ENCODE measurements around the gene OR2AG2. TPM values are rescaled to one million over a fixed set of nuclear protein-coding genes. Genes with fewer than 3 reads are reported as not detected.

OR2AG2 gene
- total RNA-seq, 1 donor from 2014 or later, result 0.47 TPM

DNA sequence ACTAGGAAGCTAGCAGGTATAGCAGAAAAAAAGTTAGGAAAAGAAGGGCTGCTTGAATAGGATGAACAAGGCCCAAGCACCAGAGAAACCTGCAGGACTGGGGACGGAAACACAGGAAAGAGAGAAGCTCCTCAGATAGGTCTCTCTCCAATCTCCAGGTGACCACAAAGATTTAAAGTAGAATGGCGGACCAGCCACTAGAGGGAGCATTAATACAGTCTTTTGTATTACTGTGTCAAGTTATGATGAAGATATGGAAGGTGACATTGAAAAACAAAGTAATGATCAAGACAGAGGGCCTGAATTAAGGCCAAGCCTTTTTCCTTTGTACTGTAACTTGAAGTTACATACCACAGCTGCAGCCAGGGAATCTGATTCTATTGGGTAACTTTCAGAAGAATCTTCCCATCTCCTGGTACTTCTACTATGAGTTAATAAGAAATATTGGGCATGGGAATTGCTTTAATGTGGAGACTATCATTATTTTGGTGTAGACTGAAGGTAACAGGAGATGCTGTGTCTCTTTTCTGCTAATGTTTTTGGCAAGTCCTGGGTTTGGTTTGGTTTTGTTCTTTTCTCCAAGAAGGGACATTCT lies 33.8 kb downstream of the OR2AG2 start:
- DNase-seq, result no peak

GRCh38 chr11:6736495-6737121 lies 35.2 kb downstream of the OR2AG2 start:
- DNase-seq, result no peak

- DNase-seq, result no peak
These were observed 36.5 kb downstream of the OR2AG2 start for GRCh38 chr11:6735306-6735705.

DNA sequence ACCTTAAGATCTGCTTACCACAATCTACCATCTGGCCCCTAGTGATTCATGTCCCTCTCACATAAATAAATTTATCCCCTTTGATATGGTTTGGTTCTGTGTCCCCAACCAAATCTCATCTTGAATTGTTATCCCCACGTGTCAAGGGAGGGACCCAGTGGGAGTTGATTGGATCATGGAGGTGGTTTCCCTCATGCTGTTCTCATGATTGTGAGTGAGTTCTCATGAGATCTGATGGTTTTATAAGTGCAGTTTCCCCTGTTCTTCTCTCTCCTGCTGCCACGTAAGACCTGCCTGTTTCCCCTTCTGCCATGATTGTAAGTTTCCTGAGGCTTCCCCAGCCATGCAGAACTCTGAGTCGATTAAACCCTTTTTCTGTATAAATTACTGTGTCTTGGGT lies 37.2 kb downstream of the OR2AG2 start:
- no peak for DNase-seq

DNA sequence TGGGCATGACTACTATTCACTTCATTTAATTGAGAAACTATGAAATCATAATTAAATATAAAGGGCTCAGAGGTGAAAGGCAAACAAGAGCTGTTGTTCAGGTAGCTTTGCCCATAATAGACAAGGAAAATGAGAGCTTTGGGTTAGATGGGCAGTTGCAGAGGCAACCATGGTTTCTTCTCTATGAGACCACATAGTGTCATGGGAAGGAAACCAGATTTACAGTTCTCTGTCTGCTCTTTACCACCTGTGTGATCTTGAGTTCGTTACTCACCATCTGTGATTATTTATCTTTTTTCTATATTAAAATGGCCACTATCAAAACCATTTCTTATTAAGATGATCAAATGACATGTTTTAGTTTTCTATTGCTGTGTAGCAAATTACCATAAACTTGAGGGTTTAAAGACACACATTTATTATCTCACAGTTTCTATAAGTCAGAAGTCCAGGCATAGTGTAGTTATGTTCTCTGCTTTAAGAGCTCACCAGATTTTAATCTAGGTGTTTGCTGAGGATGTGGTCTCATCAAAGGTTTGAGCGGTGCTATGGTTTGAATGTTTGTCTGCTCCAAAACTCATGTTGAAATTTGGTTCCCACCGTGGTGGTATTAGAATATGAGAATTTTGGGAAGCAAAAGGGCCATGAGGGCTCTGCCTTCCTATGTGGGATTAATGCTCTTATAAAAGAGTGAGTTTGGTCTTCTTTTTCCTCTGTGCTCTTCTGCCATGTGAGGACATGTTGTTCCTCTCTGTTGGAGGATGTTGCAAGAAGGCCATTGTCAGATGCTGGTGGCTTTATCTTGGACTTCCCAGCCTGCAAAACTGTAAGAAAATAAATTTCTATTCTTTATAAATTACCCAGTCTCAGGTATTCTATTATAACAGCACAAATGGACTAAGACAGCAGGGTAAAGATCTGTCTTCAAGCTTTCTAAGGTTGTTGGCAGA lies 38.2 kb downstream of the OR2AG2 start:
- no peak for DNase-seq

- DNase-seq, result no peak
These were observed 43.6 kb downstream of the OR2AG2 start for GRCh38 chr11:6727971-6728760.

GRCh38 chr11:6725386-6725896 lies 46.3 kb downstream of the OR2AG2 start:
- DNase-seq, result no peak

DNA sequence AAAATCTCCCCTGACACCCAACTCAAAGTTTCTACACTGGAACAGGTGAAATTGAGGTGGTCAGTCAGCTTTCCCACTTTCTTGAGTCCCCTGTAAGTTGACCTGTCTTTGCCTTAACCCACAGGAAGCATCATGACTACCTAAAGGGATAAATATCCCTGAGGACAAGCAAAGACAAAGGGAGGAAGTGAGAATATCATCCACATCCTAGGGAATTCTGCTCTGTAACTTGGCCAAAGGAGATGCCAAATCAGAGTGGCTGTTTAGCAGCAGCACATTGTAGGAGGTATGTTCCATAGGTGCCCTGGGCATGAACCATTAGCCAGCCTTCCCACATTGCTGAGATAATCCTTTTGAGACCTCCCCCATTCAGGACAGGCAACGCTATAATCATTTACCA lies 47.8 kb downstream of the OR2AG2 start:
- DNase-seq, result no peak

- no peak for DNase-seq
These were observed 50.4 kb downstream of the OR2AG2 start for GRCh38 chr11:6721343-6721742.

- no peak for DNase-seq
These were observed 52.2 kb downstream of the OR2AG2 start for GRCh38 chr11:6719576-6719975.

DNA sequence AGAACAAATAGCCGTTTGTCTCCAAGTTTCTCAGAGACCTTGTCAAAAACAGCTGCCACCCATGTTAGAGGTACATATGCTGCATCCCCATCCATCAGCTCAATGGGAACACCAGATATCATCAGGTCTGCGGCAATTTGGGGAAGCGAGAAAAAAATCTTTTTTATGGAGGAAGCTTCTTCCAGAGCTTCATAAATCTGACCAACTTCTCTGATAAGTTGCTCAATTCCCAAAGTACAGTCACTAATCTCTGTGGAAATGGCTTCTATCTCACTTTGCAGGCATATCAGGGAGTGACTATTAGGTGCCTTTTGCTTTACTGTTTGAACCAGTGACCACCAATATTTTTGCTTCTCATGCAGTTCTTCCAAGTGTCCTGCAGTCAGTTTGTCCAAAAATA lies 54.4 kb downstream of the OR2AG2 start:
- no peak for DNase-seq

Other genes starting within 250 kb of the OR2AG2 start
- 17.5 TPM for gene RRP8, start 168.4 kb downstream of the OR2AG2 start, total RNA-seq
- 44.9 TPM for gene ILK, start 168.2 kb downstream of the OR2AG2 start, total RNA-seq
- gene TAF10, start 159.8 kb downstream of the OR2AG2 start, total RNA-seq, result 15.3 TPM
- gene TPP1, start 152.6 kb downstream of the OR2AG2 start, total RNA-seq, result 7.3 TPM
- 49.9 TPM for gene DCHS1, start 116.2 kb downstream of the OR2AG2 start, total RNA-seq
- gene MRPL17, start 88.6 kb downstream of the OR2AG2 start, total RNA-seq, result 22.3 TPM
- not detected for gene OR2AG1, start 11.0 kb upstream of the OR2AG2 start, total RNA-seq
- 0.47 TPM for gene OR6A2, start 27.7 kb upstream of the OR2AG2 start, total RNA-seq
- gene OR10A5, start 73.7 kb upstream of the OR2AG2 start, total RNA-seq, result not detected
- not detected for gene OR10A2, start 91.1 kb upstream of the OR2AG2 start, total RNA-seq
- not detected for gene OR10A4, start 104.6 kb upstream of the OR2AG2 start, total RNA-seq
- gene OR2D2, start 120.5 kb upstream of the OR2AG2 start, total RNA-seq, result 0.31 TPM
- not detected for gene OR2D3, start 149.0 kb upstream of the OR2AG2 start, total RNA-seq
- 5.6 TPM for gene ZNF215, start 154.4 kb upstream of the OR2AG2 start, total RNA-seq
- 17.9 TPM for gene ZNF214, start 248.4 kb upstream of the OR2AG2 start, total RNA-seq
- gene NLRP14, start 248.5 kb upstream of the OR2AG2 start, total RNA-seq, result 0.94 TPM

Measured in occipital lobe (tissue), 2 donors.